GM12892 (cell line): ENCODE measurements around the gene PID1.

Source experiments
- DNase-seq: peaks from one replicate; pipeline ENCODE4 v3.0.0; 2011; ENCODE audit not compliant: insufficient read length
- FAIRE-seq: peaks from 2 replicates; lab custom pipeline; 2011; peaks lifted over from hg19 to GRCh38; lab: Jason Lieb, UNC
- POLR2A ChIP-seq: IDR thresholded peaks from 2 replicates; pipeline ENCODE4 v1.6.1; 2011; ENCODE audit warnings: low read depth, low read length, control low read depth
- POLR2AphosphoS5 ChIP-seq: IDR thresholded peaks from 2 replicates; pipeline ENCODE4 v1.6.1; 2011; ENCODE audit warnings: low read depth, low read length, control low read depth
- TAF1 ChIP-seq: IDR thresholded peaks from 2 replicates; pipeline ENCODE4 v1.6.1; 2011; ENCODE audit warnings: low read depth, mild to moderate bottlenecking, control low read depth, low read length, borderline replicate concordance

The PID1 gene

GRCh38 chr2:229175497-229175863 lies 95.6 kb downstream of the PID1 start:
- TF ChIP-seq POLR2AphosphoS5 (no peak), TAF1 (no peak), POLR2A (no peak)
- no peak for FAIRE-seq
- DNase-seq: no peak

- FAIRE-seq (no peak), DNase-seq (no peak)
- no peak for TF ChIP-seq TAF1
Measured at GRCh38 chr2:229174794-229175496, 96.1 kb downstream of the PID1 start.

- DNase-seq: no peak
- no peak for FAIRE-seq
- no peak for TF ChIP-seq POLR2AphosphoS5
Measured at GRCh38 chr2:229173825-229174359, 97.2 kb downstream of the PID1 start.

- DNase-seq (no peak), FAIRE-seq (no peak)
- TF ChIP-seq POLR2AphosphoS5: no peak
- TF ChIP-seq POLR2A: no peak
- no peak for TF ChIP-seq TAF1
Measured at GRCh38 chr2:229170916-229171315, 100.2 kb downstream of the PID1 start.

- no peak for TF ChIP-seq POLR2AphosphoS5
- TF ChIP-seq TAF1: no peak
- no peak for TF ChIP-seq POLR2A
- FAIRE-seq: no peak
- DNase-seq: no peak
Measured at GRCh38 chr2:229170171-229170570, 100.9 kb downstream of the PID1 start.

- FAIRE-seq (no peak), DNase-seq (no peak)
- no peak for TF ChIP-seq POLR2AphosphoS5
- no peak for TF ChIP-seq POLR2A
- TF ChIP-seq TAF1: no peak
Measured at GRCh38 chr2:229169751-229170150, 101.3 kb downstream of the PID1 start.

GRCh38 chr2:229164545-229165249 lies 106.4 kb downstream of the PID1 start:
- no peak for TF ChIP-seq POLR2A
- TF ChIP-seq TAF1: no peak
- no peak for TF ChIP-seq POLR2AphosphoS5
- no peak for FAIRE-seq
- DNase-seq: no peak

GRCh38 chr2:229163893-229164292 lies 107.2 kb downstream of the PID1 start:
- DNase-seq (no peak), FAIRE-seq (no peak)
- TF ChIP-seq POLR2AphosphoS5 (no peak), POLR2A (no peak), TAF1 (no peak)

GRCh38 chr2:229162015-229162414 lies 109.1 kb downstream of the PID1 start:
- DNase-seq: no peak
- TF ChIP-seq POLR2AphosphoS5: no peak
- TF ChIP-seq TAF1: no peak
- no peak for TF ChIP-seq POLR2A
- no peak for FAIRE-seq

GRCh38 chr2:229160984-229161383 lies 110.1 kb downstream of the PID1 start:
- no peak for TF ChIP-seq TAF1
- TF ChIP-seq POLR2A: no peak
- no peak for TF ChIP-seq POLR2AphosphoS5
- FAIRE-seq: no peak
- no peak for DNase-seq

GRCh38 chr2:229160180-229160579 lies 110.9 kb downstream of the PID1 start:
- TF ChIP-seq POLR2AphosphoS5: no peak
- no peak for TF ChIP-seq TAF1
- TF ChIP-seq POLR2A: no peak
- FAIRE-seq (no peak), DNase-seq (no peak)

- FAIRE-seq (no peak), DNase-seq (no peak)
- TF ChIP-seq POLR2A (no peak), TAF1 (no peak), POLR2AphosphoS5 (no peak)
Measured at GRCh38 chr2:229159405-229159804, 111.7 kb downstream of the PID1 start.
